ENCODE measurements around the gene RHOU.

The RHOU gene

GRCh38 chr1:228782662-228783417 is 47.6 kb downstream of the RHOU start:
- no peak for DNase-seq (ENCODE audit: extremely low read depth in 1 of 2, low read depth in 1 of 2)

- no peak for DNase-seq (ENCODE audit: extremely low read depth in 1 of 2, low read depth in 1 of 2)
Observed at GRCh38 chr1:228783418-228784040, 48.2 kb downstream of the RHOU start.

GRCh38 chr1:228784181-228784580 is 48.9 kb downstream of the RHOU start:
- DNase-seq (ENCODE audit: extremely low read depth in 1 of 2, low read depth in 1 of 2): no peak

- no peak for DNase-seq (ENCODE audit: extremely low read depth in 1 of 2, low read depth in 1 of 2)
Observed at GRCh38 chr1:228785366-228786330, 50.4 kb downstream of the RHOU start.

GRCh38 chr1:228786361-228787129 is 51.3 kb downstream of the RHOU start:
- DNase-seq (ENCODE audit: extremely low read depth in 1 of 2, low read depth in 1 of 2): no peak

- no peak for DNase-seq (ENCODE audit: extremely low read depth in 1 of 2, low read depth in 1 of 2)
Observed at GRCh38 chr1:228791791-228792190, 56.5 kb downstream of the RHOU start.

- DNase-seq (ENCODE audit: extremely low read depth in 1 of 2, low read depth in 1 of 2): no peak
Observed at GRCh38 chr1:228792601-228793000, 57.3 kb downstream of the RHOU start.

- no peak for DNase-seq (ENCODE audit: extremely low read depth in 1 of 2, low read depth in 1 of 2)
Observed at GRCh38 chr1:228793032-228793431, 57.8 kb downstream of the RHOU start.

- peak in 1 of 2 donors; percentile 14 for DNase-seq (ENCODE audit: extremely low read depth in 1 of 2, low read depth in 1 of 2)
Observed at GRCh38 chr1:228794173-228794572, 58.9 kb downstream of the RHOU start.

GRCh38 chr1:228794810-228795209 is 59.5 kb downstream of the RHOU start:
- peak in 1 of 2 donors; percentile 44 for DNase-seq (ENCODE audit: extremely low read depth in 1 of 2, low read depth in 1 of 2)

GRCh38 chr1:228795596-228795995 is 60.3 kb downstream of the RHOU start:
- no peak for DNase-seq (ENCODE audit: extremely low read depth in 1 of 2, low read depth in 1 of 2)
